GM19397 (cell line): ENCODE results near the gene SNX9.
"Not testable (repeated sequence)": the region's sequence is repeated elsewhere in the genome, so short reads cannot be mapped to it uniquely, and the experiment has no call there.

ENCODE experiments used
- ATAC-seq: cut with Tn5 transposase; IDR thresholded peaks from one replicate; pipeline ENCODE4 v1.9.1; 2021; ENCODE audit warnings: mild to moderate bottlenecking, moderate library complexity; ENCODE audit not compliant: unreplicated experiment

The SNX9 gene

DNA sequence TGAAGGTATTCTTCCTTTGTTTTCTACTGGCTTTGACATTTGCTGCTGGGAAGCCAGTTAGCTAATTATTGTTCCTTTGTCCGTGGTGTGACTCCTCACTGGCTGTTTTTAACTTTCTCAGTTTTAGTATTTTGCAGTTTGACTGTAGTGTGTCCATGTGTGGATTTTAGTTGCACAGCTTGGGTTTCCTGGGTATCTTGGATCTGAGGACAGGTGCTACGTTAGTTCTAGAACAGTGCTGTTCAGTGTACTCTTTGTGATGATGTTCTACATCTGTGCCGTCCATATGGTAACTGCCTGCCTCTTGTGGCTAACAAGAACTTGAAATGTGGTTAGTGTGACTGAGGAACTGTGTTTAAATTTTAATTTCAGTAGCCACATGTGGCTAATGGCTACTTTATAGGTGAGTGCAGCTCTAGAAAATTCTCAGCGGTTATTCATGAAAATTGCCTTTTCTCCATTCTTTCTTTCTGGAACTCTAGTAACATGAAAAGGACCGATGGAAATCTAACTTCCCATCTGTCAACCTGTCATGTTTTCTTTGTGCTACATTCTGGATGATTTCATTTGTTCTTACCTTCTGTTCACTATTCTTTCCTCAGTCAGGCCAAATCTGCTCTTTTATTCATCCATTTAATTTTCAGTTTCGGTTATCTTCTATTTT lies 7.4 kb downstream of the SNX9 start:
- peak; percentile 93 for ATAC-seq

DNA sequence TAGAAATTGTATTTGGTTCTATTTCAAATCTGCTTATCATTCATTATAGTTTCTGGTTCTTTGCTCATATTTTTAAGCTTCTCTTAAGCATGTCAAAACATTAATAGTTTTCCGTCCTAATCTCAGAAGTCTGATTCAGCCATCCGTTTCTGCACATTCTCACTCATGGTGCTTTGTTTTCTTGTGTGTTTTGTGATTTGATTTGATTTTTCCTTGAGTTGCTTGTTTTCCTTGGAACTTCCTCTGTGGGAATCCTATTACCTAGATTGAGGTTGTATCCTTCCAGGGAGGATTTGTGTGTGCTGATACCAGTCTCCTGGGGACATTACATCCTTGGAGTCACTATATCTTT lies 7.9 kb downstream of the SNX9 start:
- no peak for ATAC-seq

GRCh38 chr6:157831424-157832249 lies 8.6 kb downstream of the SNX9 start:
- ATAC-seq: no peak

- ATAC-seq: no peak
These were observed 9.4 kb downstream of the SNX9 start for GRCh38 chr6:157832250-157832967.

- ATAC-seq: no peak
These were observed 11.5 kb downstream of the SNX9 start for GRCh38 chr6:157834549-157834948.

DNA sequence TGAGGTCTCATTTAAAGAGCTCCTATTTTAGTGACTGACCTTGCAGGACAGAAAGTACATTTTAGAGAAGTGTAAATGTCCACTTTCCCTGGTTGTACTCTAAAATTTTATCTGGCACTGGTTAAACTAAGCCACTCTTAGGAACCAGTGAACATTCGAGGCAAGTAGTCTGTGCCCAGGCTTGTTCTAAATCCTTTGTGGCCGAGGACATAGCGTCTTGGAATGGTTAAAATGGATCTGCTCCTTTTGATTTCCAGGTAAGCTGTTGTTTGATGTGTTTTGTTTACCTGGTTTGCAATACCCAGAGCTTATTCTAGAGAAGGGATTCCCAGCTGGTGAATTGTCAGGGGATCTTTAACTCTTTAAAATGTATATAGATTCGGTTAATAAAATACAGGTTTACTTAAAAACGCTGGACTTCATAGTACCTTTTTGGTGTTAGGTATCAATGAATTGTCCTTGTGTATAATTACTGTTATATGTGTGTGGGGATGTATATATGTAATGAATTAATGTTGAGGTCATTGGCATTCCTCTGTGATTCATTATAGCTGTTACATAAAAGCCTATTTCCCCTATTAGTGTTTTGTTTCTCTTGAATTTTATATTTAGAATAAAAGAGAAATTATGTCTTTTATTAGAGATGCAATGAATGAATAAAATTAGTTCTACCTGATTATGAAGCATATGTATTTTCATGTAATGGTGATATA lies 15.8 kb downstream of the SNX9 start:
- no peak for ATAC-seq

DNA sequence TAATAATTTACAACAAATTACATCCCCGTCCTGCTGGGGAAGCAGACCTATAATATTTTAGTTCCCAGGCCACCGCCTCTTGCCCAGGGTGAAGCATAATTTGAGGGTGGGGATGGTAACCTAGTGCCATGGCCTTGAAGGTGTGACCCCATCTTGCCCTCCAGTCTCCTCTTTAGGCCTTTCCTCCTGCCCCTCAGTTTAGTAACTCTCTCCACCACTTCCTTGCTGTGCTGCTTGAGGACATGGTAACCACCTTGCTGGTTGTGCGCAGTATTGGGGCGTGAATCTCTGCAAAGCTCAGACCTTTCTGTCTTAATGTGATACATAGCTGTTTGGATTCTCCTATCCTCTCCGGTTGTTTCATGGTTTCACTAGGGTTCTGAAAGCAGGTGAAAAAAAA lies 16.6 kb downstream of the SNX9 start:
- ATAC-seq: no peak

DNA sequence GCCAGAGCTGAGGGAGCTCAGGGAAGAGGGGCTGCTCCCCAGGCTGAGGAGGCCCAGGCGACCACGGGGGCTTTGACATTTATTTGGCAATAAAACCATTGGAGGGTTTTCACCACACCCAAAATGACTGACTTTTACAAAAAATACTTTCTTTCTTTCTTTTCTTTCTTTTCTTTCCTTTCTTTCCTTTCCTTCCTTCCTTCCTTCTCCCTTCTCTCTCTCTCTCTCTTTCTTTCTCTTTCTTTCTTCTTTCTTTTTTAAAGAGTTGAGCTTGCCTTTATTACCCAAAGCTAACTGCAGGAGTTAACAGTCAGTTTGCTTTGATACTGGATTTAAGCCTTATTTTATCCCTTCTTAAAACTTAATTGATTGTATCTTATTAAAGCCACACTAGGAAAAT lies 17.2 kb downstream of the SNX9 start:
- no peak for ATAC-seq

DNA sequence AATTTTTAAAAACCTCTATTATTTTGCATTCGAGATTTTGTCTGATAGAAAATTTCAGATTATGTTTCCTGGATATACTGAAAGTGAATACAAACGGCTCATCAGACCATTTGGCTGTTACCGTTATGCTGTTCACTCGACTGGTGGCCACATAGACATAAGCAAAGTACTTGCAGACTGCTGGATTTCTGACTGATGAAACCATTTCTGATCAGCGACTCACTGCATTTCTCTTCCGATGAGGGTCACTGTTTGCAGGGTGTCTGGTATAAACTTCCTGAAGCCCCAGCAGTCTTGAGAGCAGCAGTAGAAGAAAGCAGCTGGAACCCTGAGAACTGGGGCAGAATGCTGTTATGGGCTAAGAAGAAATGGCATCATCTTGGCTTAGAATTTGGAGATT lies 17.7 kb downstream of the SNX9 start:
- no peak for ATAC-seq

GRCh38 chr6:157841211-157841840 lies 18.3 kb downstream of the SNX9 start:
- peak; percentile 78 for ATAC-seq

DNA sequence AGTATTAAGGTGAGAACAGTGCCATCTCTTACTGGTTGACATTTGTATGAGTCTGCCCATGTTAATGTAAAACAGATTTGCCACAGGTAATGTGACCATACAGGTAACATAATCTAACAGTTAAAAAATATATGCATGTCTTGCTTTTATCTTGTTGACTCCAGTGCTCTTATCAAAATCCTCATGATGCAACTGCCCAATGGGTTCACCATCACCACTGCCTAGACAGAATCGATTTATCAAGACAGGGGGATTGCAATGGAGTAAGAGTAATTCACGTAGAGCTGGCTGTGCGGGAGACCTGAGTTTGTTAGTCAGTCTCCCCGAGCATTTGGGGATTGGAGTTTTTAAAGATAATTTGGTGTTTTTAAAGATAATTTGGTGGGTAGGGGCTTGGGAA lies 19.2 kb downstream of the SNX9 start:
- ATAC-seq: no peak

DNA sequence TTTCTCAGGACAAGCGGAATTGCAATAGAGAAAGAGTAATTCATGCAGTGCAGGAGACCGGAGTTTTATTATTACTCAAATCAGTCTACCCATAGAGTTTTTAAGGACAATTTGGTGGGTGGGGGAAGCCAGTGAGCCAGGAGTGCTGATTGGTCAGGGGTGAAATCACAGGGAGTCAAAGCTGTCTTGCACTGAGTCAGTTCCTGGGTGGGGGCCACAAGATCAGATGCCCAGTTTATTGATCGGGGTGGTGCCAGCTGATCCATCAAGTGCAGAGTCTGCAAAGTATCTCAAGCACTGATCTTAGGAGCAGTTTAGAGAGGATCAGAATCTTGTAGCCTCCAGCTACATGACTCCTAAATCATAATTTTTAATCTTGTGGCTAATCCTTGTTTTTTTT lies 21.1 kb downstream of the SNX9 start:
- ATAC-seq: not testable (repeated sequence)

DNA sequence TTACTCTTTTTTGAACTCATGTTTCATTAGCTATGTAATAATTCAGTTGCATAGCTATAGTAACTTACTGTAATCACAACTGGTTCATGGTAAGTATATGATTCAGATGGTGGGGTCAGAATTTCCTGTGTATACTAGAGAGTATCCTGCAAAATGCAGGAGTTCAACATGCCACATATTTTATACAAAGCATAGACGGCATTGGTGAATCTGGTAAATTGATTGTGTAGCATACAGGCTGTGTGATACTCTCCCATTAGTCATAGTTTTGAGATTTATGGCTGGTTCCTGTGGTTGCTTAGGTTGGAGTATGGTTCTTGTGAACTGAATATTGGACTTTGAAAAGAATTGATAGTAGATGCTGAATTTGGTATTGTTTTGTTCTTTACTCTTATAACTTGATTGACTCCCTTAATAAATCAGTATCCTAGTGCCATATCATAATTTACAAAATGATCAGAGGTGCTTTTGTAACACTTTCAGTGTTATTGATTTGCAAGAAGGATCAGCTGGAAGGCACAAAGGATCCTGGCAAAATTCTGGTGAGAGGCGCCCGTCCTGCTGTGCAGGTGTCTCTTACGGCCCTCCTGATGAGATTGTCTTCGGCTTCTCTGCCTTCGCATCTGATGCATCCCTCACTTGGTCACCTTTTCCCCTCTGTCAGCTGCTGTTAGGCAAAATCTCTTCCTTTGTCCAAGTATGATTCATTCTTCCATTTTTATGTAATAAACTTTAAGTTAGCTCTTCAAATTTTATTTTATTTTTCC lies 22.6 kb downstream of the SNX9 start:
- no peak for ATAC-seq

- no peak for ATAC-seq
These were observed 24.8 kb downstream of the SNX9 start for GRCh38 chr6:157847846-157848245.

- ATAC-seq: no peak
These were observed 25.6 kb downstream of the SNX9 start for GRCh38 chr6:157848693-157849092.

GRCh38 chr6:157849288-157850017 lies 26.4 kb downstream of the SNX9 start:
- ATAC-seq: no peak

GRCh38 chr6:157850030-157850429 lies 27.0 kb downstream of the SNX9 start:
- ATAC-seq: no peak

DNA sequence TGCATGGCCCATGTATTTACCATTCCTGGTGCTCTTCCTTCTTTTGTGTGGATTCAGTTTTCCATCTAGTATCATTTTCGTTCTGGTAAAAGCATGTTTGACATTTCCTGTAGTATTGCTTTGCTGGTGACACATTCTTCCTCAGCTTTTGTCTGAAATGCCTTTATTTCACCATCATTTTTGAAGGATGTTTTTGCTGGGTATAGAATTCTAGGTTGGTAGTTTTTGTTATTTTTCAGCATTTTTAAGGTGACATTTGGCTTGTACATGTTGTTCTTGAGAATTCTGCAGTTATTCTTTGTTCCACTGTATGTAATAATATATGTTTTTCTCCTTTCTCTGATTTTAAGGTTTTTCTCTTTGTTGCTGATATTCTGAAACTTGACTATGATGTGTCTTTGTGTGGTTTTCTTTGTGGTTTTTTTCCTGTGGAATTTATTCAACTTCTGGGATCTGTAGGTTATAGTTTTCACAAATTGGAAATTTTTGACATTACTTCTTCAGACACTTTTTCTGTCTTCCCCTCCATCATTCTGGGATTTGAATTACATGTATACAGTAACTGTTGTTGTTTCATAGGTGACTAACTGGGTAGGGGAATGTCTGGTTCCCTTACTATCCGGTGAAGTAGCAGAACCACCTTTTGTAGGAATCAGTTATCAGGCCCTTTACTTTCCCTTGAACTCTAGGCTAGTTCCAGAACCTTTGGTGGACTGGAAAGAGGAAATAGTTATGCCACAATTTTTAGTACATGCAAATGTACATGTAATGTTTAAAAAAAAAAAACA lies 30.2 kb downstream of the SNX9 start:
- ATAC-seq: no peak
